Measurements from ENCODE around the gene LRRC75B.
"Not testable (repeated sequence)": the region's sequence is repeated elsewhere in the genome, so short reads cannot be mapped to it uniquely, and the experiment has no call there.

DNA sequence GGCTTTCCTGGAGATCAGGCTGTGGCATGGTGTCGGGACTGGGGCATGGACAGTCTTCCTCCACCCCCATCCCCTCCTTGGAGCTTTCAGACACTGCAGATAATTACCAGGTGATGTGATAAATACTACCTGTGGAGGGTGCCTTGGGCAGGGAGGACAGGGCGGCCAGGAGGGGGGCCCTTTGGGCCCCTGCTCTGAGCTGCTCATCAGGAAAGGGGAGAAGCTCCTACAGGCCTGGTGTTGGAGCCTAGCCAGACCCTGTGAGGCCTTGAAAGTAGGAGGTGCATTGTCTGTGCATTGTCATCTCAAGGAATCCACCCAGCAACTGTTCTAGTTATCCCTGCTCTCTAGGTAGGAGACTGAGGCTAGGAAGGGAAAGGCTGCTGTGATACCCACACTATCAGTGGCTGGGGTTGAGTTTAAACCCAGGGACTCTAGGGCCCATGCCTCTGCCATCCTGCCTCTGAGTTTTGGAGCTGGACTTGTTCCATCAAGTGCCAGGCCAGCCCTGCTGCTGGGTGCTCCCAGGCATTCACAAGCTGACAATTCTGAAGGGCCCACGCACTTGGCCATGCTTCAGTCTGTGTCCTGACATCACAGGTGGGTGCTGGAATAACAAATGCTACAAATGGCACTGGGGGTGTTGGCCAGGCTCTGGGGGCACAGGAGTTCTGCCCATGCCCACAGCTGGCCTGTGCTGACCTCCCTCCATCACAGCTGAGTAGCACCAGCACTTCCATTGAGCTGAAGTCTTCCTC lies 7.3 kb upstream of the LRRC75B start:
- not testable (repeated sequence) for TF ChIP-seq ZBTB8A (tag by site-specific recombination; IDR thresholded peaks at IDR 0.05); ZNF211 (tag by site-specific recombination; IDR thresholded peaks at IDR 0.05; ENCODE audit: low read depth); TSHZ1 (tag by site-specific recombination; IDR thresholded peaks at IDR 0.05; ENCODE audit: borderline replicate concordance); REST (tag by site-specific recombination; IDR thresholded peaks at IDR 0.05); CTCF (tag by site-specific recombination; IDR thresholded peaks at IDR 0.05); ZNF747 (tag by site-specific recombination; IDR thresholded peaks at IDR 0.05); ELK4 (IDR thresholded peaks at IDR 0.05; ENCODE audit: borderline replicate concordance, low read depth, low read length); ZNF174 (tag by site-specific recombination; IDR thresholded peaks at IDR 0.05); ZNF138 (tag by site-specific recombination; IDR thresholded peaks at IDR 0.05; ENCODE audit: borderline replicate concordance); ZNF133 (tag by site-specific recombination; IDR thresholded peaks at IDR 0.05); ZNF16 (tag by site-specific recombination; IDR thresholded peaks at IDR 0.05; ENCODE audit: low read depth); ZNF239 (tag by site-specific recombination; IDR thresholded peaks at IDR 0.05)

Data from HEK293 (cell line).